B cell (primary cell): Measurements from ENCODE around the gene LATS2. TPM values are rescaled to one million over a fixed set of nuclear protein-coding genes. Genes with fewer than 3 reads are reported as not detected.

Experiments used
- ATAC-seq: fragments of 200-7000 bp; cut with Tn5 transposase; one replicate; pipeline ENCODE4 v1.10.0; 2021; ENCODE audit warnings: low read depth, mild to moderate bottlenecking, moderate number of reproducible peaks, moderate library complexity
- CTCF ChIA-PET: fragments of 350-600 bp; sonication (Branson Sonifier 250); formaldehyde crosslinking; loops from one replicate; lab custom pipeline; 2021; ENCODE audit warnings: antibody characterized with exemption, inconsistent platforms; lab: Charles Lee
- POLR2A ChIA-PET: fragments of 350-600 bp; sonication (Branson Sonifier 250); formaldehyde crosslinking; loops from one replicate; lab custom pipeline; 2021; ENCODE audit warnings: antibody characterized with exemption; lab: Charles Lee
- DNase-seq: peaks from one replicate; pipeline ENCODE4 v3.0.0; 2013
- H2AFZ ChIP-seq: 2 replicates; pipeline ENCODE4 v1.6.1; 2012; ENCODE audit warnings: mild to moderate bottlenecking, low read depth, low read length; ENCODE audit not compliant: insufficient read depth, poor library complexity, severe bottlenecking
- H3K27ac ChIP-seq, 2 donors: 1 replicate in 1 of 2; 2 replicates in 1 of 2; pipeline ENCODE4 v1.5.1; 2012 to 2013; ENCODE audit warnings: low read length in 2 of 2, mild to moderate bottlenecking in 2 of 2, moderate library complexity in 1 of 2
- H3K27me3 ChIP-seq, 4 experiments: fragments of 200-600 bp in 1 of 4; sonication (generic) in 1 of 4; replicated peaks in 1 of 4; 1 replicate in 2 of 4; 2 replicates in 2 of 4; pipeline versions ENCODE4 v1.6.1 to v1.7.0; 2013 to 2016; ENCODE audit warnings: low read length in 3 of 4, mild to moderate bottlenecking in 2 of 4, mixed read lengths in 1 of 4, moderate library complexity in 1 of 4; ENCODE audit not compliant: insufficient read depth in 4 of 4, control insufficient read depth in 3 of 4; ENCODE audit errors: control extremely low read depth in 1 of 4
- H3K36me3 ChIP-seq, 2 experiments: replicated peaks in 1 of 2; 1 replicate in 1 of 2; 2 replicates in 1 of 2; pipeline versions ENCODE4 v1.6.1 to v1.7.1; 2013; ENCODE audit warnings: low read length in 1 of 2; ENCODE audit not compliant: insufficient read depth in 2 of 2, control insufficient read depth in 1 of 2; ENCODE audit errors: control extremely low read depth in 1 of 2, extremely low read depth in 1 of 2
- H3K4me1 ChIP-seq, 2 donors: fragments of 200-600 bp in 1 of 2; sonication (generic) in 1 of 2; 1 replicate in 1 of 2; 2 replicates in 1 of 2; pipeline versions ENCODE4 v1.5.1 to v1.6.1; 2013 to 2017; ENCODE audit warnings: low read length in 2 of 2; ENCODE audit not compliant: control insufficient read depth in 2 of 2, insufficient read depth in 2 of 2
- H3K4me2 ChIP-seq: replicated peaks from 2 replicates; pipeline ENCODE3; 2012; ENCODE audit warnings: mild to moderate bottlenecking, low read depth, low read length; ENCODE audit not compliant: poor library complexity, severe bottlenecking
- H3K4me3 ChIP-seq, 5 experiments: fragments of 200-600 bp in 1 of 5; sonication (generic) in 1 of 5; 1 replicate in 3 of 5; 2 replicates in 2 of 5; pipeline versions ENCODE4 v1.5.1 to v1.7.0; 2011 to 2016; ENCODE audit warnings: low read length in 4 of 5, mild to moderate bottlenecking in 4 of 5, low read depth in 2 of 5, control low read depth in 1 of 5, moderate library complexity in 1 of 5; ENCODE audit not compliant: insufficient read depth in 1 of 5; ENCODE audit errors: control extremely low read depth in 1 of 5, extremely low read depth in 1 of 5
- H3K79me2 ChIP-seq: fragments of 200-600 bp; sonication (generic); one replicate; pipeline ENCODE4 v1.6.0; 2016; ENCODE audit warnings: low read length; ENCODE audit not compliant: control insufficient read depth, insufficient read depth
- H3K9ac ChIP-seq: fragments of 200-600 bp; sonication (generic); 2 replicates; pipeline ENCODE4 v1.6.1; 2017; ENCODE audit warnings: mild to moderate bottlenecking, low read length, moderate library complexity
- H3K9me3 ChIP-seq, 3 donors: one replicate each; pipeline versions ENCODE4 v1.6.1 to v1.7.1; 2013; ENCODE audit warnings: low read length in 2 of 3; ENCODE audit not compliant: control insufficient read depth in 2 of 3, insufficient read depth in 1 of 3; ENCODE audit errors: control extremely low read depth in 1 of 3
- H4K20me1 ChIP-seq: 2 replicates; pipeline ENCODE4 v1.6.0; 2012; ENCODE audit warnings: mild to moderate bottlenecking, low read length; ENCODE audit not compliant: insufficient read depth, control insufficient read depth, poor library complexity, severe bottlenecking
- H3K27ac Mint-ChIP-seq: one replicate; pipeline ENCODE4 v1.8.0; 2021; ENCODE audit warnings: mixed read lengths
- H3K27me3 Mint-ChIP-seq: one replicate; pipeline ENCODE4 v1.8.0; 2021; ENCODE audit warnings: mixed read lengths
- H3K4me1 Mint-ChIP-seq: one replicate; pipeline ENCODE4 v1.8.0; 2021; ENCODE audit warnings: mixed read lengths
- H3K4me3 Mint-ChIP-seq: one replicate; pipeline ENCODE4 v1.8.0; 2021; ENCODE audit warnings: mixed read lengths
- H3K9me3 Mint-ChIP-seq: one replicate; pipeline ENCODE4 v1.8.0; 2022; ENCODE audit warnings: mixed read lengths; ENCODE audit not compliant: insufficient read depth
- EZH2 ChIP-seq: IDR thresholded peaks from 2 replicates; pipeline ENCODE4 v1.6.1; 2012; ENCODE audit warnings: borderline replicate concordance, low read depth, mild to moderate bottlenecking, moderate library complexity, low read length; ENCODE audit not compliant: insufficient read depth, poor library complexity, severe bottlenecking
- WGBS: methylation state at CpG from one replicate; pipeline ENCODE4 v1.1.5; 2013; ENCODE audit warnings: missing lambda C conversion rate; ENCODE audit not compliant: insufficient coverage; 5-methylcytosine and 5-hydroxymethylcytosine counted together
- intact Hi-C: fragments of 100-400 bp; cut with micrococcal nuclease; formaldehyde crosslinking; loops from one replicate; pipeline ENCODE4 v1.10.0; 2022
- polyA plus RNA-seq: library from polyadenylated mRNA; depleted of rRNA; stranded (reverse); fragments of >200 nt; gene quantifications from 2 replicates; pipeline ENCODE4 v1.2.3, GENCODE V29; 2012
- total RNA-seq, 2 donors: library from RNA; stranded (reverse); fragments of 120-200 nt in 1 of 2; gene quantifications; 1 replicate in 1 of 2; 2 replicates in 1 of 2; pipeline versions ENCODE4 v1.2.3 to v1.2.4, GENCODE V29; 2013 to 2022
- TF ChIP-seq, protein P1 (sequence below): fragments of 200-600 bp; IDR thresholded peaks from one replicate; pipeline ENCODE4 v1.8.0; 2022; ENCODE audit warnings: antibody characterized with exemption, mild to moderate bottlenecking

LATS2 gene
- total and polyA plus RNA-seq, 2 donors (not counting 1 experiment from before 2014, with no cell fraction given) = 1.9 to 2.7 TPM

- Histone ChIP-seq H3K4me3 (no peak overlapping the region), H3K79me2 (no peaks in the 10 kb centered on the region), H3K4me1 (peaks cover 22 to 29% of the 10 kb centered on the region in 2 donors), H3K27me3 (peaks cover 0 to 2% (median 0%) of the 10 kb centered on the region in 4 experiments), H3K4me2 (peak overlapping the region; percentile 17), H4K20me1 (no peaks in the 10 kb centered on the region), H3K36me3 (no peaks in the 10 kb centered on the region), H3K9ac (no peak overlapping the region), H3K9me3 (no peaks in the 10 kb centered on the region), H3K27ac (peak overlapping the region in 1 of 2 donors; percentile 13), H2AFZ (peak overlapping the region; percentile 64)
- ChIA-PET POLR2A (no interaction called here), CTCF (interaction anchor here (0.7 kb wide), 1 partner anchor 1053 kb away, joined by 3 read pairs; no protein-coding TSS in a partner anchor)
- intact Hi-C loops = no loop called here
- Mint-ChIP-seq H3K9me3 (no peaks in the 10 kb centered on the region), H3K4me3 (no peak overlapping the region), H3K27me3 (peaks cover 3% of the 10 kb centered on the region), H3K27ac (no peak overlapping the region), H3K4me1 (peaks cover 27% of the 10 kb centered on the region)
- TF ChIP-seq, protein P1, sequence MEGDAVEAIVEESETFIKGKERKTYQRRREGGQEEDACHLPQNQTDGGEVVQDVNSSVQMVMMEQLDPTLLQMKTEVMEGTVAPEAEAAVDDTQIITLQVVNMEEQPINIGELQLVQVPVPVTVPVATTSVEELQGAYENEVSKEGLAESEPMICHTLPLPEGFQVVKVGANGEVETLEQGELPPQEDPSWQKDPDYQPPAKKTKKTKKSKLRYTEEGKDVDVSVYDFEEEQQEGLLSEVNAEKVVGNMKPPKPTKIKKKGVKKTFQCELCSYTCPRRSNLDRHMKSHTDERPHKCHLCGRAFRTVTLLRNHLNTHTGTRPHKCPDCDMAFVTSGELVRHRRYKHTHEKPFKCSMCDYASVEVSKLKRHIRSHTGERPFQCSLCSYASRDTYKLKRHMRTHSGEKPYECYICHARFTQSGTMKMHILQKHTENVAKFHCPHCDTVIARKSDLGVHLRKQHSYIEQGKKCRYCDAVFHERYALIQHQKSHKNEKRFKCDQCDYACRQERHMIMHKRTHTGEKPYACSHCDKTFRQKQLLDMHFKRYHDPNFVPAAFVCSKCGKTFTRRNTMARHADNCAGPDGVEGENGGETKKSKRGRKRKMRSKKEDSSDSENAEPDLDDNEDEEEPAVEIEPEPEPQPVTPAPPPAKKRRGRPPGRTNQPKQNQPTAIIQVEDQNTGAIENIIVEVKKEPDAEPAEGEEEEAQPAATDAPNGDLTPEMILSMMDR = no peak
- no peak for TF ChIP-seq EZH2
- no peak for DNase-seq
- ATAC-seq = no peak
- 95% methylated on average over 12 of the region's 15 CpGs for WGBS
These were observed 21.1 kb downstream of the LATS2 start for GRCh38 chr13:21040120-21040826.

DNA sequence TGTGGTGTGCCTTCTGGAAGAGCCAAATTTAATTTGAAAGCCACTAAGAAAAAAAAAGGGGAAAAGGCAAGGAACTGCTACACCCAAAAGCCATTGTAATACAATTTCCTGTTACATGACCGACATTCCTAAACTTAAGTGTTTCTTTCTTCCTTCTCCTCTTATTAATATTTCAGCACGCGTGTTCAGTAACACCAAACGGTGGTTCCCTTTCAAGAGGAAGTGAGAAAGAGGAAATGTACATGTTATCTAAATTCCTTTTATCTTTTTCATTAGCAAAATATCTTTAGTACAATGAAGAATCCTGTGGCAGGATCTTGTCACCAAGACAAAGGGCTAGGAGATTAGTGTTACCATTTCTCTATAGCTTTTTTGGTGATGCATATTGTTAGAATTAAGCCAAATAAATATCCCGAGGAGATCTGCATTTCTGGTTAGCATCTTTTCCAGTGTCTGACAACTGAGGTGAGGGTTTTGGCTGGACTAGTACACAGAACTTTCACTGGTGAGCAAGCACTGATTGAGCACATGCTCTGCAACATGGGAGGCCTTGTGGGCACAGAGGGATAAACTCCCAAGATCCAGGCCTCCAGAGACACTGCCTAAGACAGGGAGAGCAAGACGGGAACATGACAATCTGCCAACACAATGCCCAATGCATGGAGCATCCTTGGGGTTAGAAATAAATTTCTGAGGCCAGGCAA is 22.1 kb downstream of the LATS2 start:
- Histone ChIP-seq H3K4me3 (no peak overlapping the region), H3K27me3 (no peaks in the 10 kb centered on the region), H3K4me2 (peak overlapping the region; percentile 31), H3K27ac (peak overlapping the region in 1 of 2 donors; percentile 41), H3K9ac (no peak overlapping the region), H3K4me1 (peaks cover 22 to 24% of the 10 kb centered on the region in 2 donors), H2AFZ (peak overlapping the region; percentile 24), H3K79me2 (peaks cover 3% of the 10 kb centered on the region), H4K20me1 (no peaks in the 10 kb centered on the region), H3K36me3 (no peaks in the 10 kb centered on the region), H3K9me3 (no peaks in the 10 kb centered on the region)
- no peaks in the 10 kb centered on the region for H3K9me3 Mint-ChIP-seq
- DNase-seq (peak; percentile 12), ATAC-seq (no peak)
- H3K4me3 Mint-ChIP-seq = peak overlapping the region; percentile 15
- TF ChIP-seq EZH2 = no peak
- TF ChIP-seq, protein P1 = no peak
- POLR2A ChIA-PET = no interaction called here
- intact Hi-C loops = no loop called here
- no peaks in the 10 kb centered on the region for H3K27me3 Mint-ChIP-seq
- no CpG with 5 or more reads among the region's 6 CpGs for WGBS
- H3K4me1 Mint-ChIP-seq = peaks cover 23% of the 10 kb centered on the region
- CTCF ChIA-PET = interaction anchor here (0.7 kb wide), 1 partner anchor 1054 kb away, joined by 3 read pairs; no protein-coding TSS in a partner anchor
- H3K27ac Mint-ChIP-seq = no peak overlapping the region
